Measurements from ENCODE around the gene SLC38A10.

SLC38A10 gene

GRCh38 chr17:81263371-81264181 lies 31.5 kb downstream of the SLC38A10 start:
- Histone ChIP-seq H3K27ac (ENCODE audit: low read depth, low read length) (no peak overlapping the region), H3K4me1 (ENCODE audit: control insufficient read depth, low read length) (peaks cover 12% of the 10 kb centered on the region), H3K79me2 (ENCODE audit: control insufficient read depth, low read length) (no peaks in the 10 kb centered on the region), H3K9me3 (ENCODE audit: control insufficient read depth, insufficient read depth, low read length) (no peaks in the 10 kb centered on the region), H3K4me3 (ENCODE audit: low read length) (no peak overlapping the region), H3K36me3 (ENCODE audit: control insufficient read depth, low read length) (peaks cover 24% of the 10 kb centered on the region; the same call in 1 of the 2 replicates), H3K27me3 (ENCODE audit: control insufficient read depth, low read length) (no peaks in the 10 kb centered on the region), H3K4me2 (ENCODE audit: low read length) (no peak overlapping the region), H3K9me2 (replicated peaks; ENCODE audit: control insufficient read depth, low read length) (no peaks in the 10 kb centered on the region), H3F3A (ENCODE audit: control insufficient read depth, insufficient read depth) (no peaks in the 10 kb centered on the region), H4K20me1 (ENCODE audit: control insufficient read depth, insufficient read depth, low read depth, low read length) (no peaks in the 10 kb centered on the region)
- no peak for TF ChIP-seq EZH2phosphoT487 (IDR thresholded peaks at IDR 0.05; ENCODE audit: borderline replicate concordance, low read length)
- no peak for TF ChIP-seq CTCF (IDR thresholded peaks at IDR 0.05; ENCODE audit: low read depth, low read length, poor library complexity, severe bottlenecking)

GRCh38 chr17:81261582-81262336 lies 33.3 kb downstream of the SLC38A10 start:
- no peak overlapping the region for H3K4me3 ChIP-seq (ENCODE audit: low read length)
- no peaks in the 10 kb centered on the region for H3K27me3 ChIP-seq (ENCODE audit: control insufficient read depth, low read length)
- no peaks in the 10 kb centered on the region for H3K9me3 ChIP-seq (ENCODE audit: control insufficient read depth, insufficient read depth, low read length)
- no peak for TF ChIP-seq EZH2phosphoT487 (IDR thresholded peaks at IDR 0.05; ENCODE audit: borderline replicate concordance, low read length)
- no peak for TF ChIP-seq CTCF (IDR thresholded peaks at IDR 0.05; ENCODE audit: low read depth, low read length, poor library complexity, severe bottlenecking)
- H3K79me2 ChIP-seq (ENCODE audit: control insufficient read depth, low read length), result no peaks in the 10 kb centered on the region
- no peaks in the 10 kb centered on the region for H4K20me1 ChIP-seq (ENCODE audit: control insufficient read depth, insufficient read depth, low read depth, low read length)
- no peak overlapping the region for H3K4me2 ChIP-seq (ENCODE audit: low read length)
- H3K27ac ChIP-seq (ENCODE audit: low read depth, low read length), result no peak overlapping the region
- no peaks in the 10 kb centered on the region for H3K9me2 ChIP-seq (replicated peaks; ENCODE audit: control insufficient read depth, low read length)
- H3K4me1 ChIP-seq (ENCODE audit: control insufficient read depth, low read length), result peaks cover 12% of the 10 kb centered on the region
- H3F3A ChIP-seq (ENCODE audit: control insufficient read depth, insufficient read depth), result no peaks in the 10 kb centered on the region
- H3K36me3 ChIP-seq (ENCODE audit: control insufficient read depth, low read length), result peaks cover 24% of the 10 kb centered on the region; the same call in 1 of the 2 replicates

GRCh38 chr17:81261096-81261495 lies 34.0 kb downstream of the SLC38A10 start:
- Histone ChIP-seq H3K36me3 (ENCODE audit: control insufficient read depth, low read length) (peaks cover 24% of the 10 kb centered on the region; the same call in 1 of the 2 replicates), H3K4me1 (ENCODE audit: control insufficient read depth, low read length) (peaks cover 12% of the 10 kb centered on the region), H3K27me3 (ENCODE audit: control insufficient read depth, low read length) (no peaks in the 10 kb centered on the region), H3K9me3 (ENCODE audit: control insufficient read depth, insufficient read depth, low read length) (no peaks in the 10 kb centered on the region), H3K4me3 (ENCODE audit: low read length) (no peak overlapping the region), H4K20me1 (ENCODE audit: control insufficient read depth, insufficient read depth, low read depth, low read length) (no peaks in the 10 kb centered on the region), H3K9me2 (replicated peaks; ENCODE audit: control insufficient read depth, low read length) (no peaks in the 10 kb centered on the region), H3F3A (ENCODE audit: control insufficient read depth, insufficient read depth) (no peaks in the 10 kb centered on the region), H3K79me2 (ENCODE audit: control insufficient read depth, low read length) (no peaks in the 10 kb centered on the region), H3K27ac (ENCODE audit: low read depth, low read length) (no peak overlapping the region), H3K4me2 (ENCODE audit: low read length) (no peak overlapping the region)
- TF ChIP-seq EZH2phosphoT487 (IDR thresholded peaks at IDR 0.05; ENCODE audit: borderline replicate concordance, low read length) (no peak), CTCF (IDR thresholded peaks at IDR 0.05; ENCODE audit: low read depth, low read length, poor library complexity, severe bottlenecking) (no peak)
